ENCODE results near the gene CASZ1.

- TF ChIP-seq POLR2A (IDR thresholded peaks at IDR 0.05) (no peak), CTCF (IDR thresholded peaks at IDR 0.05) (no peak)
Observed at GRCh38 chr1:10830961-10831668, 34.7 kb upstream of the CASZ1 start.

All from thyroid gland (tissue), 4 donors.